ENCODE measurements around the gene PLD4. TPM values are rescaled to one million over a fixed set of nuclear protein-coding genes. Genes with fewer than 3 reads are reported as not detected.

Gene PLD4
- total RNA-seq, 1 donor from 2014 or later: 0.05 TPM

GRCh38 chr14:104971447-104972240 is 47.0 kb downstream of the PLD4 start:
- Mint-ChIP-seq H3K36me3 (ENCODE audit: insufficient read depth) (no peaks in the 10 kb centered on the region), H3K4me1 (ENCODE audit: low read depth) (peaks cover 7% of the 10 kb centered on the region), H3K27ac (no peak overlapping the region), H3K9me3 (ENCODE audit: low read depth) (no peaks in the 10 kb centered on the region), H3K4me3 (ENCODE audit: low read depth) (no peak overlapping the region), H3K27me3 (peaks cover 18% of the 10 kb centered on the region)
- DNase-seq (ENCODE audit: low spot score, unreplicated experiment): no peak
- TF ChIP-seq CTCF (IDR thresholded peaks at IDR 0.05; ENCODE audit: unreplicated experiment): no peak

- peaks cover 7% of the 10 kb centered on the region for H3K4me1 Mint-ChIP-seq (ENCODE audit: low read depth)
- H3K9me3 Mint-ChIP-seq (ENCODE audit: low read depth): no peaks in the 10 kb centered on the region
- TF ChIP-seq CTCF (IDR thresholded peaks at IDR 0.05; ENCODE audit: unreplicated experiment): no peak
These were observed 47.8 kb downstream of the PLD4 start for GRCh38 chr14:104972301-104973134.

GRCh38 chr14:104973135-104973384 is 48.4 kb downstream of the PLD4 start:
- no peaks in the 10 kb centered on the region for H3K36me3 Mint-ChIP-seq (ENCODE audit: insufficient read depth)
- no peak overlapping the region for H3K4me3 Mint-ChIP-seq (ENCODE audit: low read depth)
- H3K4me1 Mint-ChIP-seq (ENCODE audit: low read depth): peaks cover 9% of the 10 kb centered on the region
- TF ChIP-seq CTCF (IDR thresholded peaks at IDR 0.05; ENCODE audit: unreplicated experiment): no peak
- no peak overlapping the region for H3K27ac Mint-ChIP-seq
- H3K9me3 Mint-ChIP-seq (ENCODE audit: low read depth): no peaks in the 10 kb centered on the region
- no peak for DNase-seq (ENCODE audit: low spot score, unreplicated experiment)
- peaks cover 24% of the 10 kb centered on the region for H3K27me3 Mint-ChIP-seq

More at GRCh38 chr14:104972301-104973134, 47.8 kb downstream of the PLD4 start:
- Mint-ChIP-seq H3K4me3 (ENCODE audit: low read depth) (no peak overlapping the region), H3K36me3 (ENCODE audit: insufficient read depth) (no peaks in the 10 kb centered on the region), H3K27ac (no peak overlapping the region), H3K27me3 (peaks cover 21% of the 10 kb centered on the region)
- DNase-seq (ENCODE audit: low spot score, unreplicated experiment): no peak

GRCh38 chr14:104973385-104974145 is 48.9 kb downstream of the PLD4 start:
- TF ChIP-seq CTCF (IDR thresholded peaks at IDR 0.05; ENCODE audit: unreplicated experiment): no peak
- peaks cover 11% of the 10 kb centered on the region for H3K4me1 Mint-ChIP-seq (ENCODE audit: low read depth)
- no peak for DNase-seq (ENCODE audit: low spot score, unreplicated experiment)
- no peak overlapping the region for H3K4me3 Mint-ChIP-seq (ENCODE audit: low read depth)
- no peak overlapping the region for H3K27ac Mint-ChIP-seq
- H3K36me3 Mint-ChIP-seq (ENCODE audit: insufficient read depth): no peaks in the 10 kb centered on the region
- no peaks in the 10 kb centered on the region for H3K9me3 Mint-ChIP-seq (ENCODE audit: low read depth)
- peaks cover 26% of the 10 kb centered on the region for H3K27me3 Mint-ChIP-seq

- no peak overlapping the region for H3K4me3 Mint-ChIP-seq (ENCODE audit: low read depth)
- no peak overlapping the region for H3K27ac Mint-ChIP-seq
- no peak for DNase-seq (ENCODE audit: low spot score, unreplicated experiment)
- H3K27me3 Mint-ChIP-seq: peaks cover 29% of the 10 kb centered on the region
- no peaks in the 10 kb centered on the region for H3K9me3 Mint-ChIP-seq (ENCODE audit: low read depth)
- H3K4me1 Mint-ChIP-seq (ENCODE audit: low read depth): peaks cover 8% of the 10 kb centered on the region
- TF ChIP-seq CTCF (IDR thresholded peaks at IDR 0.05; ENCODE audit: unreplicated experiment): no peak
- no peaks in the 10 kb centered on the region for H3K36me3 Mint-ChIP-seq (ENCODE audit: insufficient read depth)
These were observed 49.5 kb downstream of the PLD4 start for GRCh38 chr14:104974146-104974541.
